ENCODE data around the gene RCE1.

Gene RCE1

DNA sequence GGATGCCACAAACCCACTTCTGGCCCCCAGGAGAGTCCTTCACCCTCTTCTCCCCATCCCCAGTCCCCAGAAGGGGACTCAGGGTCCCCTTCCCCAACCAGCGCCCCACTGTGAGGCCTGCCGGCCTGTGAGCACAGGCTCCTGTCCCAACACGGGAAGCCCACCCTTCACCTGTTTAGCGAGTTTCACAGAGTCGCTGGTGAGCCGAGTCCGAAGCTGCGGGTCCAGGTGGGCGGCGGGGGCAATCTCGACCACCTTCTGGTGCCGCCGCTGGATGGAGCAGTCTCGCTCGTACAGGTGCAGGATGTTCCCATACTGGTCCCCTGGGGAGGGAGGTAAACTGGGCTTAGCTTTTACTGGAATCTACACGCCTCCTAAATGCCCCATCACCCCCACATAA, 26.9 kb downstream of the RCE1 start:
- Histone ChIP-seq H3K27ac (ENCODE audit: low read depth in 2 of 2, low read length in 2 of 2) (no peak overlapping the region), H3K4me3 (ENCODE audit: low read length in 2 of 2) (no peak overlapping the region), H3K36me3 (ENCODE audit: control insufficient read depth in 2 of 2, insufficient read depth in 2 of 2, low read length in 2 of 2) (peaks cover 0 to 3% of the 10 kb centered on the region in 2 donors), H3K27me3 (ENCODE audit: control insufficient read depth in 2 of 2, insufficient read depth in 2 of 2, low read length in 2 of 2) (no peaks in the 10 kb centered on the region), H3K9me3 (ENCODE audit: control insufficient read depth in 2 of 2, low read length in 2 of 2) (no peaks in the 10 kb centered on the region), H3K9ac (ENCODE audit: low read depth in 1 of 2, low read length in 2 of 2) (no peak overlapping the region), H3K4me1 (ENCODE audit: control insufficient read depth in 2 of 2, insufficient read depth in 2 of 2, low read length in 2 of 2) (peaks cover 6 to 7% of the 10 kb centered on the region in 2 donors)

DNA sequence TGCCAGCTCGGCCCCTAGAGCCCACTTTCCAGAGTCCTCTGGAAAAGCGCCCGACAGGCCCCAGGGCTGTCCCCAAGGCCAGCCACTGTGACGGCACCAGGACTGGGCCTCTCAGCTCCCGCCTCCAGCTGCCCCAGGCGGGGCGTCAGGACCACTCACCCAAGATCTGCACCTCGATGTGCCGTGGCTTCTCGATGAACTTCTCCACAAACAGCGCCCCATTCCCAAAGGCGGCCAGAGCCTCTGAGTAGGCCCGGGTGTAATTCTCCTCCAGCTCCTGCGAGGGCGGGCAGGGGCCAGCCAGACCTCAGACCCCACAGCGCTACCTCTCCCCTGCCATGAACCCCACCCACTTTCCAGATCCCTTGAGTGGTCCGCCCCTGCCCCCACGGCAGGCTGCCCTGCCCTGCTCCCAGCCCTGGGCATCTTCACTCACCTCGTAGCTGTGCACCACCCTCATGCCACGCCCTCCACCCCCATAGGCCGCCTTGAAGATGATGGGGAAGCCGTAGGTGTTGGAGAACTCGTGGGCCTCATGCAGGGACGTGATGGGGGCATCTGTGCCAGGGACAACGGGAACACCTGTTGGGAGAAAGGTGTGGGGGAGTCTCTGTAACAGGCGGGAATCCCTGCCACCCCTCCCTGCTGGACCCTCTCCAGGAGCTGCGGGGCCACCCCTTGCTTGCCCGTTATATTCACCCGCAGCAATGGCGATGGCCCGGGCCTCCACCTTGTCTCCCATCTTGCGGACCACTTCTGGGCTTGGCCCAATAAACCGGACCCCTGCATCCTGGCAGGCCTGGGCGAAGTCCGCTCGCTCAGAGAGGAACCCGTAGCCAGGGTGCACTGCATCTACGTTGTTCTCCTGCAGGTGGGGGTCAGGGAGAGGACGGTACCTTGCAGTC, 27.6 kb downstream of the RCE1 start:
- no peak overlapping the region for H3K27ac ChIP-seq (ENCODE audit: low read depth in 2 of 2, low read length in 2 of 2)
- peaks cover 2 to 3% of the 10 kb centered on the region in 2 donors for H3K4me1 ChIP-seq (ENCODE audit: control insufficient read depth in 2 of 2, insufficient read depth in 2 of 2, low read length in 2 of 2)
- H3K9ac ChIP-seq (ENCODE audit: low read depth in 1 of 2, low read length in 2 of 2), result no peak overlapping the region
- peaks cover 0 to 3% of the 10 kb centered on the region in 2 donors for H3K36me3 ChIP-seq (ENCODE audit: control insufficient read depth in 2 of 2, insufficient read depth in 2 of 2, low read length in 2 of 2)
- H3K9me3 ChIP-seq (ENCODE audit: control insufficient read depth in 2 of 2, low read length in 2 of 2), result no peaks in the 10 kb centered on the region
- no peak overlapping the region for H3K4me3 ChIP-seq (ENCODE audit: low read length in 2 of 2)
- H3K27me3 ChIP-seq (ENCODE audit: control insufficient read depth in 2 of 2, insufficient read depth in 2 of 2, low read length in 2 of 2), result no peaks in the 10 kb centered on the region

DNA sequence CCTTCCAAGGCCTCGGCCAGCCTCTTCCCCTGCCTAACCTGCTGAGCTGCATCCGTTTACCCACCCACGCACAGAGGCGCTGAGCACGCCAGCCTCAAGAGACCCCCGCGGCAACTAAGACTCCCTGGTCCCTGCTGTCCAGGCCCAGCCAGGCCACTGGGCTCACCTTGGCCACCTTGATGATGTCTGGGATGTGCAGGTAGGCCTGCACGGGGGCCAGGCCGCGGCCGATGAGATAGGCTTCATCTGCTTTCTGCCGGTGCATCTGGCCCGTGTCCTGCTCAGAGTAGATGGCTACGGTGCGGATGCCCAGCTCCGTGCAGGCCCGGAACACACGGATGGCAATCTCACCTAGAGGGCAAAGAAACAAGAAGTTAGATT, 28.3 kb downstream of the RCE1 start:
- Histone ChIP-seq H3K9me3 (ENCODE audit: control insufficient read depth in 2 of 2, low read length in 2 of 2) (no peaks in the 10 kb centered on the region), H3K4me1 (ENCODE audit: control insufficient read depth in 2 of 2, insufficient read depth in 2 of 2, low read length in 2 of 2) (peaks cover 2 to 3% of the 10 kb centered on the region in 2 donors), H3K27me3 (ENCODE audit: control insufficient read depth in 2 of 2, insufficient read depth in 2 of 2, low read length in 2 of 2) (no peaks in the 10 kb centered on the region), H3K36me3 (ENCODE audit: control insufficient read depth in 2 of 2, insufficient read depth in 2 of 2, low read length in 2 of 2) (peaks cover 0 to 3% of the 10 kb centered on the region in 2 donors), H3K27ac (ENCODE audit: low read depth in 2 of 2, low read length in 2 of 2) (no peak overlapping the region), H3K4me3 (ENCODE audit: low read length in 2 of 2) (no peak overlapping the region), H3K9ac (ENCODE audit: low read depth in 1 of 2, low read length in 2 of 2) (no peak overlapping the region)

DNA sequence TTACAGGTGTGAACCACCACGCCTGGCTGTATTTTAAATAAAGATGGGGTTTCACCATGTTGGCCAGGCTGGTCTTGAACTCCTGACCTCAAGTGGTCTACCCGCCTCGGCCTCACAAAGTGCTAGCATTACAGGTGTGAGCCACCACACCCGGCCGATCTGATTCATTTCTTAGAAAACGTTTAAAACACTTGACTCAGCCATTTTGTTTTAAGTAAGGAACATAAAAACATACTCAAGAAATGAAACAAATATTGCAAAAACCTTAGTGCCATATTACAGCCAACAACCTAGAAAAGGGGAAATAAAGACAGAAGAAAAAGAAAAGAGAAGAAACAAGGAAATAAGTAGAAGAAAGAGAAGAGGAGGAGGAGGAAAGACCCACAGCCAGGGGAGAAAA, 31.0 kb downstream of the RCE1 start:
- no peaks in the 10 kb centered on the region for H3K27me3 ChIP-seq (ENCODE audit: control insufficient read depth in 2 of 2, insufficient read depth in 2 of 2, low read length in 2 of 2)
- H3K27ac ChIP-seq (ENCODE audit: low read depth in 2 of 2, low read length in 2 of 2), result no peak overlapping the region
- H3K36me3 ChIP-seq (ENCODE audit: control insufficient read depth in 2 of 2, insufficient read depth in 2 of 2, low read length in 2 of 2), result peaks cover 0 to 3% of the 10 kb centered on the region in 2 donors
- H3K4me1 ChIP-seq (ENCODE audit: control insufficient read depth in 2 of 2, insufficient read depth in 2 of 2, low read length in 2 of 2), result no peaks in the 10 kb centered on the region
- no peak overlapping the region for H3K9ac ChIP-seq (ENCODE audit: low read depth in 1 of 2, low read length in 2 of 2)
- H3K4me3 ChIP-seq (ENCODE audit: low read length in 2 of 2), result no peak overlapping the region
- no peaks in the 10 kb centered on the region for H3K9me3 ChIP-seq (ENCODE audit: control insufficient read depth in 2 of 2, low read length in 2 of 2)

DNA sequence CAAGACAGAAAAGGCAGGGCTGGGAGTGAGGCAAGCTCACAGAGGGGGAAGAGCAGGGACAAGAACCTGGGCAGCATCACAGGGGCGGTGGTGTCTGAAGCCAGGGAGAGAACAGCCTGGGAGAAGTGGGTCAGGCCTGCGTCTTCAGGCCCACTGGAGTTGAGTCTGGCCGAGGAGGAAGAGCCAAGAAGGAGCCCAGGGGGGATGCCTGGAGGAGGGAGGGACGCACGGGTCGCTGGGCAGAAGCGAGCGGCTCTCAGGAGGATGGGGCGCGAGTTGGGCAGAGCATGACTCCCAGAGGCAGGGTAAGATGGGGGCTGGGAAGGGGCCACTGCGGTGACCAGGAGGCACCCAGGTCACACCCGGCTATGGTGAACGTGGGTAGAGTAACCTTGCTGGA, 32.1 kb downstream of the RCE1 start:
- H3K36me3 ChIP-seq (ENCODE audit: control insufficient read depth in 2 of 2, insufficient read depth in 2 of 2, low read length in 2 of 2), result no peaks in the 10 kb centered on the region
- no peaks in the 10 kb centered on the region for H3K27me3 ChIP-seq (ENCODE audit: control insufficient read depth in 2 of 2, insufficient read depth in 2 of 2, low read length in 2 of 2)
- H3K4me3 ChIP-seq (ENCODE audit: low read length in 2 of 2), result no peak overlapping the region
- H3K27ac ChIP-seq (ENCODE audit: low read depth in 2 of 2, low read length in 2 of 2), result no peak overlapping the region
- H3K4me1 ChIP-seq (ENCODE audit: control insufficient read depth in 2 of 2, insufficient read depth in 2 of 2, low read length in 2 of 2), result peaks cover 0 to 3% of the 10 kb centered on the region in 2 donors
- no peak overlapping the region for H3K9ac ChIP-seq (ENCODE audit: low read depth in 1 of 2, low read length in 2 of 2)
- no peaks in the 10 kb centered on the region for H3K9me3 ChIP-seq (ENCODE audit: control insufficient read depth in 2 of 2, low read length in 2 of 2)

DNA sequence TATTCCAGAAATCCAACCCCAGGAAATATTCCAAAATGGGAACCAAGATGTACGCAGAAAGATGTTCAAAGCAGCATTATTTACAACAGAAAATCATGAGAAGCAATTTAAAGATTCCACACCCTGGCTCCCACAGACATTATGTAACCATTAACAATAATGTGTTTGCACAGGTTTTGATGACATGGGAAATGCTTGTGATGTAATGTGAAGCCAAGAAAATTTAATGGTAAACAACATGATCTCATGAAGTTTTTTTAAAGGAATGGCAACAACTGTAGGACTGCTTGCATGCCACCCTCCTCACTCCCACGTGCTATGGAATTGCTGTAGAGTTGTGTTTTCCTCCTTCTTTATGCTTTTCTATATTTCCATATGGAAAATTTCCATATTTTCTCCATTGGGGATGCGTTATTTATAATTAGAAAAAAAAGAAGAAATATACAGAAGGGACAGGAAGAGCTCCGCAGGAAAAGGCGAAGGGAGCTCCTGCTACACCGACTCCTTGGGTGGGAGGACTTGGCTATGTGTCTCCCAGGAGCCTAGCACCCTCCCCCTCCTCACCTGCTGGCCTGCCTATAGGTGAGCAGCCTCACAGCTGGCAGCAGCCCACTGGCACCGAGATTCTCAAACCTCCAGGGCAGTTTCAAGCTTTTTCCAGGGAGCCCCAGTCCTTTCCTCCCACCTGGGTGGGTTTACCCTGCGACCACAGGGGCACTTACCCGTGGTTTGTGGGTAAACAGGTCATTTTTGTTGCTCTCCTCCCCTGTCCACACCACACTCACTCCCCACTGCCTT, 34.5 kb downstream of the RCE1 start:
- no peak overlapping the region for H3K27ac ChIP-seq (ENCODE audit: low read depth in 2 of 2, low read length in 2 of 2)
- H3K4me1 ChIP-seq (ENCODE audit: control insufficient read depth in 2 of 2, insufficient read depth in 2 of 2, low read length in 2 of 2), result peaks cover under 1 to 8% of the 10 kb centered on the region in 2 donors
- no peaks in the 10 kb centered on the region for H3K36me3 ChIP-seq (ENCODE audit: control insufficient read depth in 2 of 2, insufficient read depth in 2 of 2, low read length in 2 of 2)

DNA sequence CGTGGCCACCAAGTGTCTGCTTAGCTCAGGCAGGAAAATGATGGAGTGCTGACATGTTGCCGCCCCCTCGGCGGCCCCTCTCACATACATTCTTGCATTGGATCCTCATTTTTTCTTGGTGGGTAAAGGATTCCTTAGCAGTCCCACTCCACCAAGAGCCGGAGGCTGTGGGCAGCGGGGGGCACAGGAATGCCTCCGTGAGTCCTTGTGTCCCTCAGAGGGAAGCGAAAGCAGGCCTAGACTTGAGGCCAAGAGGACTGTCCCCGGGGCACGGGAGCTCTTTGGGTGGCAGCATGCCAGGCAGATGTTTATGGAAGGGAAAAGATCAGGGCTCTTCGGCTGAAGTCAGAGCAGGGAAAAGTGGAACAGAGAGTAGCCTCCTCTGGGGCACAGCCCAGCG, 35.2 kb downstream of the RCE1 start:
- Histone ChIP-seq H3K27me3 (ENCODE audit: control insufficient read depth in 2 of 2, insufficient read depth in 2 of 2, low read length in 2 of 2) (no peaks in the 10 kb centered on the region), H3K27ac (ENCODE audit: low read depth in 2 of 2, low read length in 2 of 2) (no peak overlapping the region), H3K4me1 (ENCODE audit: control insufficient read depth in 2 of 2, insufficient read depth in 2 of 2, low read length in 2 of 2) (peaks cover 6 to 11% of the 10 kb centered on the region in 2 donors), H3K9me3 (ENCODE audit: control insufficient read depth in 2 of 2, low read length in 2 of 2) (no peaks in the 10 kb centered on the region), H3K4me3 (ENCODE audit: low read length in 2 of 2) (no peak overlapping the region), H3K9ac (ENCODE audit: low read depth in 1 of 2, low read length in 2 of 2) (no peak overlapping the region), H3K36me3 (ENCODE audit: control insufficient read depth in 2 of 2, insufficient read depth in 2 of 2, low read length in 2 of 2) (no peaks in the 10 kb centered on the region)

More for the DNA sequence above, 34.5 kb downstream of the RCE1 start:
- H3K4me3 ChIP-seq (ENCODE audit: low read length in 2 of 2), result no peak overlapping the region
- H3K27me3 ChIP-seq (ENCODE audit: control insufficient read depth in 2 of 2, insufficient read depth in 2 of 2, low read length in 2 of 2), result no peaks in the 10 kb centered on the region
- no peak overlapping the region for H3K9ac ChIP-seq (ENCODE audit: low read depth in 1 of 2, low read length in 2 of 2)
- no peaks in the 10 kb centered on the region for H3K9me3 ChIP-seq (ENCODE audit: control insufficient read depth in 2 of 2, low read length in 2 of 2)

DNA sequence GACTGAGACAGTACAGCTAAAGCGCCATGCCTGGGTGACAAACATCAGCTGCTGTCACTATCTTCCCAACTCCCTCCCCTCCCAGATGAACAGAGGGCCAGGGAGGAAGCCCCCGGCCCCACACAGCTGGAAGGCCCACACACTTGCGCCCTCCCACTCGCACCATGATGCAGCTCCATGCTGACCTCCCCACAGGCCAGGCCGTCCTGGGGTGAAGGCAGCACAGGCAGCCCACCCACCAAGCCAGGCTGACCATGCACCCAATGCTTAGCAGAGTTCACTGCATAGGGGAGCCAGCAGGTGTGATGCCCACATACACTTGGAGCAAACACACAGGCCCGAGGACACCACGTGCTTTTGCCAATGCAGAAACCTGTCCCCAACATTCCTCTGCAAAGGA, 35.8 kb downstream of the RCE1 start:
- no peak overlapping the region for H3K27ac ChIP-seq (ENCODE audit: low read depth in 2 of 2, low read length in 2 of 2)
- no peaks in the 10 kb centered on the region for H3K9me3 ChIP-seq (ENCODE audit: control insufficient read depth in 2 of 2, low read length in 2 of 2)
- no peaks in the 10 kb centered on the region for H3K36me3 ChIP-seq (ENCODE audit: control insufficient read depth in 2 of 2, insufficient read depth in 2 of 2, low read length in 2 of 2)
- peaks cover 7 to 11% of the 10 kb centered on the region in 2 donors for H3K4me1 ChIP-seq (ENCODE audit: control insufficient read depth in 2 of 2, insufficient read depth in 2 of 2, low read length in 2 of 2)
- no peak overlapping the region for H3K4me3 ChIP-seq (ENCODE audit: low read length in 2 of 2)
- H3K9ac ChIP-seq (ENCODE audit: low read depth in 1 of 2, low read length in 2 of 2), result no peak overlapping the region
- no peaks in the 10 kb centered on the region for H3K27me3 ChIP-seq (ENCODE audit: control insufficient read depth in 2 of 2, insufficient read depth in 2 of 2, low read length in 2 of 2)

DNA sequence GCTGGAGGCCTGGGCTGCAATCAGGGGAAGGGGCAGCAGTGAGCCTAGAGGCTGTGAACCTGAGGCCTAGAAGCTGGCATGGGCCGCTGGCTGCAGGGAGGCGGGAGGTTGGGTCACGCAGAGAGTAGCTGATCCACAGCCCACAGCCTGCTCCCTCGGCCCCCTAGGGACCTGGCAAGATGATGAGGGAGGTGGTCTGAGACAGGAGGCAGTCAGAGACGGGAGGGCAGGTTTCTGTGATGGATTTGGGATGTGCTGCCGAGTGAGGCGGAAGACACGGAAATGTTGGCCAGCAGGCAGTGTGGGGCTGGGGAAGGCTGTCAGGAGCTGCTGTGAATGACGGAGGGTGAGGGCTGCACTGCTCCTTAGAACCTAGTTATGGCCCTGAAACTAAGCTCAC, 36.3 kb downstream of the RCE1 start:
- H3K27ac ChIP-seq (ENCODE audit: low read depth in 2 of 2, low read length in 2 of 2), result no peak overlapping the region
- no peaks in the 10 kb centered on the region for H3K9me3 ChIP-seq (ENCODE audit: control insufficient read depth in 2 of 2, low read length in 2 of 2)
- peaks cover 7 to 11% of the 10 kb centered on the region in 2 donors for H3K4me1 ChIP-seq (ENCODE audit: control insufficient read depth in 2 of 2, insufficient read depth in 2 of 2, low read length in 2 of 2)
- no peak overlapping the region for H3K4me3 ChIP-seq (ENCODE audit: low read length in 2 of 2)
- no peaks in the 10 kb centered on the region for H3K27me3 ChIP-seq (ENCODE audit: control insufficient read depth in 2 of 2, insufficient read depth in 2 of 2, low read length in 2 of 2)
- H3K9ac ChIP-seq (ENCODE audit: low read depth in 1 of 2, low read length in 2 of 2), result no peak overlapping the region
- H3K36me3 ChIP-seq (ENCODE audit: control insufficient read depth in 2 of 2, insufficient read depth in 2 of 2, low read length in 2 of 2), result no peaks in the 10 kb centered on the region

DNA sequence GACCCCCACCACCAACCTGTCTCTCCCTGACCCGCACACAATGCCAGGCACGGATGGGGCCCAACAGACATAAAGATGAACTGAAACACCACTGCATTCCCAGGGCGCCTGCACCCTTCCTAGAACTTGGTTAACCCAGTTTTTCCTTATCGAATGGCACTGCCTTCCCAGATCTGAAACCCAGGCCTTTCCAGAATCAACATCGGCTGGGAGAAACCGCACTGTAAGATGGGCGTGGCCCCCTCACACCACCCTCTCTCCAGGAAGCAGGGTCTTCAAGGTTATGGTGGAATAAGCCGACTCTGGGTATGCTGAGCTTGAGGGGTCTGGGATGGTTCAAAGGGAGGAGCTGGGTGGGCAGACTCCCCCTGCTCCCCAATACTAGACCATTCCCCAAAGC, 36.8 kb downstream of the RCE1 start:
- Histone ChIP-seq H3K9me3 (ENCODE audit: control insufficient read depth in 2 of 2, low read length in 2 of 2) (no peaks in the 10 kb centered on the region), H3K27ac (ENCODE audit: low read depth in 2 of 2, low read length in 2 of 2) (no peak overlapping the region), H3K36me3 (ENCODE audit: control insufficient read depth in 2 of 2, insufficient read depth in 2 of 2, low read length in 2 of 2) (no peaks in the 10 kb centered on the region), H3K4me3 (ENCODE audit: low read length in 2 of 2) (no peak overlapping the region), H3K9ac (ENCODE audit: low read depth in 1 of 2, low read length in 2 of 2) (no peak overlapping the region), H3K27me3 (ENCODE audit: control insufficient read depth in 2 of 2, insufficient read depth in 2 of 2, low read length in 2 of 2) (no peaks in the 10 kb centered on the region), H3K4me1 (ENCODE audit: control insufficient read depth in 2 of 2, insufficient read depth in 2 of 2, low read length in 2 of 2) (peaks cover 7 to 11% of the 10 kb centered on the region in 2 donors)
